B cell (primary cell): ENCODE data around the gene IQGAP1. TPM values are rescaled to one million over a fixed set of nuclear protein-coding genes. Genes with fewer than 3 reads are reported as not detected.
A peak's percentile ranks its signal among the peaks of the same experiment; 100 is the strongest.

Experiments
- ATAC-seq: fragments of 200-7000 bp; cut with Tn5 transposase; one replicate; pipeline ENCODE4 v1.10.0; 2021; ENCODE audit warnings: low read depth, mild to moderate bottlenecking, moderate number of reproducible peaks, moderate library complexity
- CTCF ChIA-PET: fragments of 350-600 bp; sonication (Branson Sonifier 250); formaldehyde crosslinking; loops from one replicate; lab custom pipeline; 2021; ENCODE audit warnings: antibody characterized with exemption, inconsistent platforms; lab: Charles Lee
- POLR2A ChIA-PET: fragments of 350-600 bp; sonication (Branson Sonifier 250); formaldehyde crosslinking; loops from one replicate; lab custom pipeline; 2021; ENCODE audit warnings: antibody characterized with exemption; lab: Charles Lee
- DNase-seq: peaks from one replicate; pipeline ENCODE4 v3.0.0; 2013
- H2AFZ ChIP-seq: 2 replicates; pipeline ENCODE4 v1.6.1; 2012; ENCODE audit warnings: mild to moderate bottlenecking, low read depth, low read length; ENCODE audit not compliant: insufficient read depth, poor library complexity, severe bottlenecking
- H3K27ac ChIP-seq, 2 donors: 1 replicate in 1 of 2; 2 replicates in 1 of 2; pipeline ENCODE4 v1.5.1; 2012 to 2013; ENCODE audit warnings: low read length in 2 of 2, mild to moderate bottlenecking in 2 of 2, moderate library complexity in 1 of 2
- H3K27me3 ChIP-seq, 4 experiments: fragments of 200-600 bp in 1 of 4; sonication (generic) in 1 of 4; replicated peaks in 1 of 4; 1 replicate in 2 of 4; 2 replicates in 2 of 4; pipeline versions ENCODE4 v1.6.1 to v1.7.0; 2013 to 2016; ENCODE audit warnings: low read length in 3 of 4, mild to moderate bottlenecking in 2 of 4, mixed read lengths in 1 of 4, moderate library complexity in 1 of 4; ENCODE audit not compliant: insufficient read depth in 4 of 4, control insufficient read depth in 3 of 4; ENCODE audit errors: control extremely low read depth in 1 of 4
- H3K36me3 ChIP-seq, 2 experiments: replicated peaks in 1 of 2; 1 replicate in 1 of 2; 2 replicates in 1 of 2; pipeline versions ENCODE4 v1.6.1 to v1.7.1; 2013; ENCODE audit warnings: low read length in 1 of 2; ENCODE audit not compliant: insufficient read depth in 2 of 2, control insufficient read depth in 1 of 2; ENCODE audit errors: control extremely low read depth in 1 of 2, extremely low read depth in 1 of 2
- H3K4me1 ChIP-seq, 2 donors: fragments of 200-600 bp in 1 of 2; sonication (generic) in 1 of 2; 1 replicate in 1 of 2; 2 replicates in 1 of 2; pipeline versions ENCODE4 v1.5.1 to v1.6.1; 2013 to 2017; ENCODE audit warnings: low read length in 2 of 2; ENCODE audit not compliant: control insufficient read depth in 2 of 2, insufficient read depth in 2 of 2
- H3K4me2 ChIP-seq: replicated peaks from 2 replicates; pipeline ENCODE3; 2012; ENCODE audit warnings: mild to moderate bottlenecking, low read depth, low read length; ENCODE audit not compliant: poor library complexity, severe bottlenecking
- H3K4me3 ChIP-seq, 5 experiments: fragments of 200-600 bp in 1 of 5; sonication (generic) in 1 of 5; 1 replicate in 3 of 5; 2 replicates in 2 of 5; pipeline versions ENCODE4 v1.5.1 to v1.7.0; 2011 to 2016; ENCODE audit warnings: low read length in 4 of 5, mild to moderate bottlenecking in 4 of 5, low read depth in 2 of 5, control low read depth in 1 of 5, moderate library complexity in 1 of 5; ENCODE audit not compliant: insufficient read depth in 1 of 5; ENCODE audit errors: control extremely low read depth in 1 of 5, extremely low read depth in 1 of 5
- H3K79me2 ChIP-seq: fragments of 200-600 bp; sonication (generic); one replicate; pipeline ENCODE4 v1.6.0; 2016; ENCODE audit warnings: low read length; ENCODE audit not compliant: control insufficient read depth, insufficient read depth
- H3K9ac ChIP-seq: fragments of 200-600 bp; sonication (generic); 2 replicates; pipeline ENCODE4 v1.6.1; 2017; ENCODE audit warnings: mild to moderate bottlenecking, low read length, moderate library complexity
- H3K9me3 ChIP-seq, 3 donors: one replicate each; pipeline versions ENCODE4 v1.6.1 to v1.7.1; 2013; ENCODE audit warnings: low read length in 2 of 3; ENCODE audit not compliant: control insufficient read depth in 2 of 3, insufficient read depth in 1 of 3; ENCODE audit errors: control extremely low read depth in 1 of 3
- H4K20me1 ChIP-seq: 2 replicates; pipeline ENCODE4 v1.6.0; 2012; ENCODE audit warnings: mild to moderate bottlenecking, low read length; ENCODE audit not compliant: insufficient read depth, control insufficient read depth, poor library complexity, severe bottlenecking
- H3K27ac Mint-ChIP-seq: one replicate; pipeline ENCODE4 v1.8.0; 2021; ENCODE audit warnings: mixed read lengths
- H3K27me3 Mint-ChIP-seq: one replicate; pipeline ENCODE4 v1.8.0; 2021; ENCODE audit warnings: mixed read lengths
- H3K4me1 Mint-ChIP-seq: one replicate; pipeline ENCODE4 v1.8.0; 2021; ENCODE audit warnings: mixed read lengths
- H3K4me3 Mint-ChIP-seq: one replicate; pipeline ENCODE4 v1.8.0; 2021; ENCODE audit warnings: mixed read lengths
- H3K9me3 Mint-ChIP-seq: one replicate; pipeline ENCODE4 v1.8.0; 2022; ENCODE audit warnings: mixed read lengths; ENCODE audit not compliant: insufficient read depth
- CTCF ChIP-seq: fragments of 200-600 bp; IDR thresholded peaks from one replicate; pipeline ENCODE4 v1.8.0; 2022; ENCODE audit warnings: antibody characterized with exemption, mild to moderate bottlenecking
- EZH2 ChIP-seq: IDR thresholded peaks from 2 replicates; pipeline ENCODE4 v1.6.1; 2012; ENCODE audit warnings: borderline replicate concordance, low read depth, mild to moderate bottlenecking, moderate library complexity, low read length; ENCODE audit not compliant: insufficient read depth, poor library complexity, severe bottlenecking
- WGBS: methylation state at CpG from one replicate; pipeline ENCODE4 v1.1.5; 2013; ENCODE audit warnings: missing lambda C conversion rate; ENCODE audit not compliant: insufficient coverage; 5-methylcytosine and 5-hydroxymethylcytosine counted together
- intact Hi-C: fragments of 100-400 bp; cut with micrococcal nuclease; formaldehyde crosslinking; loops from one replicate; pipeline ENCODE4 v1.10.0; 2022
- polyA plus RNA-seq: library from polyadenylated mRNA; depleted of rRNA; stranded (reverse); fragments of >200 nt; gene quantifications from 2 replicates; pipeline ENCODE4 v1.2.3, GENCODE V29; 2012
- total RNA-seq, 2 donors: library from RNA; stranded (reverse); fragments of 120-200 nt in 1 of 2; gene quantifications; 1 replicate in 1 of 2; 2 replicates in 1 of 2; pipeline versions ENCODE4 v1.2.3 to v1.2.4, GENCODE V29; 2013 to 2022

Gene IQGAP1
- total and polyA plus RNA-seq, 2 donors (not counting 1 experiment from before 2014, with no cell fraction given) = 49.7 to 216 TPM

DNA sequence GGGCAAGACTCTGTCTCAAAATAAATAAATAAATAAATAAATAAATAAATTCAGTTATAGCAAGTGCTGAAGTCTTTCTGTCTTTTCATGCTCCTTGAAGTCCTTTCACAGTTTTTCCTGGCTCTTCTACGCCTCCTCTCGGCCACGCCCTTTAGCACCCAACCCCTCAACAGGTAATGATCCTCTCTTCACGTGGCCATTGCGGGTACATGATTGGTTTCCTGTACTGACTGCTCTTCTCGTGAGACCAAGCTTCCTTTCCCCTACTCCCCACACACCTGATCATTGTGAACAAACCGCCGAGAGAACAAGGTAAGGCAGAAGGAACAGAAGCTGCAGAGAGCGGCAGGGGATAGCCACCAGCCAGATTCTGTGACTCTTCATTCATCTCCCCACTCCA is 38.2 kb upstream of the IQGAP1 start:
- CTCF ChIA-PET = no interaction called here
- Histone ChIP-seq H3K9ac (no peak overlapping the region), H2AFZ (no peak overlapping the region), H3K27ac (no peak overlapping the region), H4K20me1 (no peaks in the 10 kb centered on the region), H3K27me3 (no peaks in the 10 kb centered on the region), H3K4me2 (no peak overlapping the region), H3K4me3 (no peak overlapping the region), H3K4me1 (peaks cover 3 to 10% of the 10 kb centered on the region in 2 donors), H3K36me3 (no peaks in the 10 kb centered on the region), H3K9me3 (no peaks in the 10 kb centered on the region), H3K79me2 (no peaks in the 10 kb centered on the region)
- POLR2A ChIA-PET = no interaction called here
- Mint-ChIP-seq H3K9me3 (no peaks in the 10 kb centered on the region), H3K4me3 (peak overlapping the region; percentile 23), H3K27me3 (no peaks in the 10 kb centered on the region), H3K27ac (no peak overlapping the region), H3K4me1 (peaks cover 7% of the 10 kb centered on the region)
- TF ChIP-seq CTCF (no peak), EZH2 (no peak)
- intact Hi-C loops = no loop called here
- no peak for DNase-seq
- no peak for ATAC-seq
- WGBS = 78% methylated on average over 8 of the region's 9 CpGs

DNA sequence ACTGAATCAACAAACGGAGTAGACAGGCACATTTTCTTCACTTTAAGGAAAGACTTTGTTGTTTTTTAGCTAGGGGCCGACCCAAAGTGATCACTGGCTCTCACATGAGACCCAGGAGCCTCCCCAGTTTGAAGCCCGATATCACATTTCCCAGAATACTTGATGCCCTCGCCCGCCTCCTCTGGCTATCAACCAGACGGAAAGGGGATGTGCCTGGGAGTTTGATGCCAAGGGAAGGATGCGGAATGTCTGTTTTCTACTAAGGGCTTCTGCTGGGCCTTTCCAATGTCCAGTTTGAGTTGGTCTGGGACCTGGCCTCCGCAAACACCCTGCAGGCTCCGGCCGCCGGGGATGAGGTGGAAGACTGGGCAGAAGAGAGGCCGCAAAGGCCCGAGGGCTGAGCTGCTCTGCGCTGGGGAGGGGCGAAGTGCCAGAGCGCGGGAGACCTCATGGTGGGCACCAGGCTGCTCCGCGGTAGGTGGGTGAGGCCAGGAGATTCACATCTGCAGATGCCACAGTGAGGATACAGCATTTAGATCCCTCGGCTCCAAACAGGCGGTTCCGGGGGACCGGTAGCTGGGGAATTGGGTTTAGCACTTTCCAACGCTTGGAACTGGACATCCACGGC is 36.4 kb upstream of the IQGAP1 start:
- peak; percentile 8 for ATAC-seq
- intact Hi-C loops = loop anchor here (1.0 kb wide), 2 partner anchors 37 to 366 kb away; partner anchors contain the start of genes BLM and IQGAP1
- no peaks in the 10 kb centered on the region for H4K20me1 ChIP-seq
- Mint-ChIP-seq H3K27ac (peak overlapping the region; percentile 71), H3K4me3 (peak overlapping the region; percentile 90), H3K27me3 (no peaks in the 10 kb centered on the region), H3K9me3 (no peaks in the 10 kb centered on the region), H3K4me1 (peaks cover 7% of the 10 kb centered on the region)
- DNase-seq = no peak
- H3K4me3 ChIP-seq = peak overlapping the region; percentile 53 to 86 (median 81)
- H3K36me3 ChIP-seq = no peaks in the 10 kb centered on the region
- H3K4me1 ChIP-seq = peaks cover 3 to 10% of the 10 kb centered on the region in 2 donors
- ChIA-PET POLR2A (interaction anchor here (0.7 kb wide), 1 partner anchor 19 kb away, joined by 7 read pairs; no protein-coding TSS in a partner anchor), CTCF (interaction anchor here (0.7 to 2.0 kb wide), 4 partner anchors 9 to 695 kb away, joined by 4 to 8 read pairs (median 5); no protein-coding TSS in a partner anchor)
- H3K79me2 ChIP-seq = no peaks in the 10 kb centered on the region
- WGBS = 35% methylated on average over 23 of the region's 25 CpGs
- no peak overlapping the region for H3K27ac ChIP-seq
- peak overlapping the region; percentile 91 for H2AFZ ChIP-seq
- no peaks in the 10 kb centered on the region for H3K9me3 ChIP-seq
- H3K9ac ChIP-seq = peak overlapping the region; percentile 80
- TF ChIP-seq EZH2 = no peak
- no peak for TF ChIP-seq CTCF
- peak overlapping the region; percentile 84 for H3K4me2 ChIP-seq
- H3K27me3 ChIP-seq = no peaks in the 10 kb centered on the region
